Measurements from ENCODE around the gene GATA5. TPM values are rescaled to one million over a fixed set of nuclear protein-coding genes. Genes with fewer than 3 reads are reported as not detected.
A peak's percentile ranks its signal among the peaks of the same experiment; 100 is the strongest.

The GATA5 gene
- total and polyA plus RNA-seq, 8 donors: 3.1 to 16.4 (median 9.3) TPM; not detected in 1

GRCh38 chr20:62485062-62485700, 9.4 kb upstream of the GATA5 start:
- H3K27ac ChIP-seq: peak overlapping the region; percentile 48 to 78 (median 77)
- peak overlapping the region in 1 of 4 donors; percentile 3 for H3K4me3 ChIP-seq
- no peaks in the 10 kb centered on the region for H3K36me3 ChIP-seq
- intact Hi-C loops (cut with DNase I; ENCODE audit: low total_unique reads): no loop called here
- DNase-seq: peak; percentile 78 to 91
- H3K9me3 ChIP-seq: no peaks in the 10 kb centered on the region
- H3K27me3 ChIP-seq: peaks cover 0 to 97% (median 38%) of the 10 kb centered on the region in 3 donors
- WGBS, 5 donors: 4 to 31% (median 7%) methylated on average over 2 to 21 of the region's 21 CpGs
- TF ChIP-seq POLR2A (IDR thresholded peaks at IDR 0.05) (no peak), POLR2AphosphoS5 (IDR thresholded peaks at IDR 0.05) (peak in 2 of 3 donors; percentile 41 to 51), EP300 (IDR thresholded peaks at IDR 0.05) (no peak), CTCF (IDR thresholded peaks at IDR 0.05) (no peak)
- peaks cover 57 to 100% (median 86%) of the 10 kb centered on the region in 4 donors for H3K4me1 ChIP-seq

- no peak for TF ChIP-seq CTCF (IDR thresholded peaks at IDR 0.05)
- TF ChIP-seq EP300 (IDR thresholded peaks at IDR 0.05): no peak
- no peak for TF ChIP-seq POLR2A (IDR thresholded peaks at IDR 0.05)
- no peak for TF ChIP-seq POLR2AphosphoS5 (IDR thresholded peaks at IDR 0.05)
- H3K27me3 ChIP-seq: peaks cover 0 to 100% (median 38%) of the 10 kb centered on the region in 3 donors
- WGBS, 5 donors: 42 to 59% (median 56%) methylated on average over 4 to 9 of the region's 9 CpGs; no CpG with 5 or more reads in 1 of the 5 donors
- no peak for DNase-seq
- no peaks in the 10 kb centered on the region for H3K36me3 ChIP-seq
- intact Hi-C loops (cut with DNase I; ENCODE audit: low total_unique reads): no loop called here
- no peaks in the 10 kb centered on the region for H3K9me3 ChIP-seq
- no peak overlapping the region for H3K4me3 ChIP-seq
- peak overlapping the region; percentile 48 to 78 (median 77) for H3K27ac ChIP-seq
- peaks cover 55 to 95% (median 87%) of the 10 kb centered on the region in 4 donors for H3K4me1 ChIP-seq
These were observed 8.7 kb upstream of the GATA5 start for GRCh38 chr20:62484478-62484877.

- H3K4me1 ChIP-seq: peaks cover 53 to 88% (median 80%) of the 10 kb centered on the region in 4 donors
- 76 to 90% (median 81%) methylated on average over 22 to 25 of the region's 25 CpGs for WGBS, 5 donors
- no peaks in the 10 kb centered on the region for H3K9me3 ChIP-seq
- H3K4me3 ChIP-seq: no peak overlapping the region
- peak overlapping the region in 4 of 5 donors; percentile 48 to 78 (median 78) for H3K27ac ChIP-seq
- TF ChIP-seq POLR2A (IDR thresholded peaks at IDR 0.05): no peak
- TF ChIP-seq EP300 (IDR thresholded peaks at IDR 0.05): no peak
- no peak for TF ChIP-seq POLR2AphosphoS5 (IDR thresholded peaks at IDR 0.05)
- TF ChIP-seq CTCF (IDR thresholded peaks at IDR 0.05): no peak
- no peaks in the 10 kb centered on the region for H3K36me3 ChIP-seq
- peaks cover 0 to 100% (median 38%) of the 10 kb centered on the region in 3 donors for H3K27me3 ChIP-seq
- intact Hi-C loops (cut with DNase I; ENCODE audit: low total_unique reads): no loop called here
- peak in 1 of 2 donors; percentile 69 for DNase-seq
These were observed 8.0 kb upstream of the GATA5 start for GRCh38 chr20:62483613-62484458.

GRCh38 chr20:62482974-62483373, 7.2 kb upstream of the GATA5 start:
- DNase-seq: no peak
- Histone ChIP-seq H3K27ac (peak overlapping the region in 2 of 5 donors; percentile 52 to 67), H3K4me1 (peaks cover 50 to 83% (median 74%) of the 10 kb centered on the region in 4 donors), H3K9me3 (no peaks in the 10 kb centered on the region), H3K36me3 (no peaks in the 10 kb centered on the region), H3K27me3 (peaks cover 0 to 100% (median 41%) of the 10 kb centered on the region in 3 donors), H3K4me3 (no peak overlapping the region)
- 58 to 74% (median 66%) methylated on average over 8 of the region's 8 CpGs for WGBS, 5 donors
- no peak for TF ChIP-seq EP300 (IDR thresholded peaks at IDR 0.05)
- TF ChIP-seq POLR2AphosphoS5 (IDR thresholded peaks at IDR 0.05): no peak
- no peak for TF ChIP-seq CTCF (IDR thresholded peaks at IDR 0.05)
- no peak for TF ChIP-seq POLR2A (IDR thresholded peaks at IDR 0.05)
- intact Hi-C loops (cut with DNase I; ENCODE audit: low total_unique reads): no loop called here

Data from stomach (tissue), 9 donors.